AG09309 (cell line): ENCODE results near the gene GTF3C2.
A peak's percentile ranks its signal among the peaks of the same experiment; 100 is the strongest.

Experiments
- DNase-seq: peaks from one replicate; pipeline ENCODE4 v3.0.0-alpha.2; 2010; ENCODE audit warnings: low read depth
- H3K4me3 ChIP-seq: 2 replicates; pipeline ENCODE4 v1.5.1; 2011; ENCODE audit warnings: mild to moderate bottlenecking, low read depth, low read length, moderate library complexity; ENCODE audit not compliant: control insufficient read depth
- TF ChIP-seq, protein P1 (sequence below): IDR thresholded peaks from 2 replicates; pipeline ENCODE4 v1.5.1; 2011; ENCODE audit warnings: mild to moderate bottlenecking, low read depth, low read length, inconsistent platforms; ENCODE audit not compliant: insufficient read depth, control insufficient read depth; ENCODE audit errors: missing control alignments

GTF3C2 gene

DNA sequence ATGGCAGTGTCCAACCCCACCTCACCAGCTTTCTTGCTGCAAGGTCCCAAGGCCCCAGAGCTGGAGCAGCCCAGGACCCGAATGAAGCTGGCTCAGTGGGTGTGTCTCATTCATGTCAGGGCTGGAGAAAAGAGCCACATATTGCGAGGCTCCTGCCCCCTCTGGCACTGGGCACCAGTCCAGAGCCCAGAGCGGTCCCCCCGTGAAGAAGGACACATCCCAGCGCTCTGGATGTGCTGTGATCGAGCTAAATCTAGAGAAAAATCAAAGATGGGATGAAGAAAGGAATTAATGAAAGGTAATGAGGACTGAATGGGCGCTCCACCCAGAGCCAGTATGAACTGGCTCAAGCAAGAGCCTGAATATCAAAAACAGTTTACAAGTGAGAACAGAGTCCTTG, 20.4 kb downstream of the GTF3C2 start:
- TF ChIP-seq, protein P1, sequence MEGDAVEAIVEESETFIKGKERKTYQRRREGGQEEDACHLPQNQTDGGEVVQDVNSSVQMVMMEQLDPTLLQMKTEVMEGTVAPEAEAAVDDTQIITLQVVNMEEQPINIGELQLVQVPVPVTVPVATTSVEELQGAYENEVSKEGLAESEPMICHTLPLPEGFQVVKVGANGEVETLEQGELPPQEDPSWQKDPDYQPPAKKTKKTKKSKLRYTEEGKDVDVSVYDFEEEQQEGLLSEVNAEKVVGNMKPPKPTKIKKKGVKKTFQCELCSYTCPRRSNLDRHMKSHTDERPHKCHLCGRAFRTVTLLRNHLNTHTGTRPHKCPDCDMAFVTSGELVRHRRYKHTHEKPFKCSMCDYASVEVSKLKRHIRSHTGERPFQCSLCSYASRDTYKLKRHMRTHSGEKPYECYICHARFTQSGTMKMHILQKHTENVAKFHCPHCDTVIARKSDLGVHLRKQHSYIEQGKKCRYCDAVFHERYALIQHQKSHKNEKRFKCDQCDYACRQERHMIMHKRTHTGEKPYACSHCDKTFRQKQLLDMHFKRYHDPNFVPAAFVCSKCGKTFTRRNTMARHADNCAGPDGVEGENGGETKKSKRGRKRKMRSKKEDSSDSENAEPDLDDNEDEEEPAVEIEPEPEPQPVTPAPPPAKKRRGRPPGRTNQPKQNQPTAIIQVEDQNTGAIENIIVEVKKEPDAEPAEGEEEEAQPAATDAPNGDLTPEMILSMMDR: no peak
- no peak for DNase-seq
- no peak overlapping the region for H3K4me3 ChIP-seq

DNA sequence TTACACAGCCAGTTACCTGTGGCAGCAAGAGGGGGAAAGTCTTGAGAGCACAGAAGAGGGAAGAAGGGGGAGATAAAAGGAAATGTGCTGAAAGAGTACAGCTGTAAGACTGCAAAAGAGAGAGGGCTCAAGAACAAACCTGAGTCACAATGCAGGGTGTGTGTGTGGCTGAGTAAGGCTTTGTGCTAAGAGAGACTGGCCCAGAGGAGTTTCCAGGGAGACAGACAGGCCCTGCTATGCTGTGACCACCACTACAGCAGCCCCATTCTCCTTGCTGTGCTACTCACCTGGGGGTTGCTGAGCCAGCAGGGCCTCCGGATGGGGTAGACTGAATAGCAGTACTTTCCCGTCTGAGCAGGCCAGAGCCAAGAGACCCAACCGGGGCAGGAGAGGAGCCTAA, 21.3 kb downstream of the GTF3C2 start:
- H3K4me3 ChIP-seq: no peak overlapping the region
- DNase-seq: no peak
- TF ChIP-seq, protein P1: no peak

DNA sequence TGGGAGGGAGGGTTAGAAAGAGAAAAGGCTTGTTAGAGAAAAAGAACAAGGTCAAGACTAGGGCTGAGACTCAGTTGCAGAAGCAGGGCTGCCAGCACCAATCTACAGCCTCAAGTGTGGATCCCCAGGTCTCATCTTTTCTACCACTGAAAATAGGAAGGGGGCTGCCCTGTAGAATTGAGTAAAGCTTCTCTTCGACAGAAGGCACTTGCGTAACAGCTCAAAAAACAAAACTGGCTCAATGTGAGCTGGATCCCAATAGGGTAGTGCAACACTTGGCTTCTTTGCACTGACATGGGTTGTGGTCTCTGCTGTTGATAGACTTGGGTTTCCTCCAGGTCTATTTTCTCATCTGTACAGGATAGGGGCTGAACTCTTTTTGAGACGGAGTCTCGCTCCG, 31.8 kb downstream of the GTF3C2 start:
- no peak for DNase-seq
- TF ChIP-seq, protein P1: no peak
- no peak overlapping the region for H3K4me3 ChIP-seq

DNA sequence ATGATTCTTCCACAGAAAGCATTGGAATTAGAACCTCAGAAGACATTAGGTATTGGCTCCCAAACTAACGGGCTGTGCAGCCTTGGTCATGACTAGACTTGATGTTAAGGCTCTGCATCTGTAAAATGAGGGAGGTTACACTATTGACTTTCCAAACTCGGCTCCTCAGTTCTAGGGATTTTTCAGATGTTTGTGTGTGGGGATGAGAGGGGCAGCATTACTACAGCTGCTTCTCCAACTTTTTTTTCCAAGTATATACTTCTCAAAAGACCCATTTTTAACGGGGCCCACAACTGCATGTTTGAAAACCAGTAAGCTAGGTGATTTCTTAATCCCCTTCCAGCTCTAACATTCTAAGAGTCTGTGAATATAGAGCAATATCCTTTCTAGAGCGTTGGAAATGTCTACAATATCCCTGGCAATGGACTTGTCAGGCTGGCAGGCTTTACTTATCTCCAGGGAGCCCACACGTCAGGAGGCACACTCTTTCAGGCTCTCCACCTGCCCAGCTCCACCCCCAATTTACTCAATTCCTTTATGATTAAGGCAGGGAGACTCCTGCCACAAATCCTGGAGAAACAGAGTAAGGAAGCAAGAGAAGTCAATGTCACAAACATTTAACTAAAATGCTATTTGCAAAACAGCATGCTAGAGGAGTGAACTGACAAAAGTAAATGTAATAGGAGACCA, 32.8 kb downstream of the GTF3C2 start:
- peak overlapping the region; percentile 83 for H3K4me3 ChIP-seq
- TF ChIP-seq, protein P1: no peak
- no peak for DNase-seq

DNA sequence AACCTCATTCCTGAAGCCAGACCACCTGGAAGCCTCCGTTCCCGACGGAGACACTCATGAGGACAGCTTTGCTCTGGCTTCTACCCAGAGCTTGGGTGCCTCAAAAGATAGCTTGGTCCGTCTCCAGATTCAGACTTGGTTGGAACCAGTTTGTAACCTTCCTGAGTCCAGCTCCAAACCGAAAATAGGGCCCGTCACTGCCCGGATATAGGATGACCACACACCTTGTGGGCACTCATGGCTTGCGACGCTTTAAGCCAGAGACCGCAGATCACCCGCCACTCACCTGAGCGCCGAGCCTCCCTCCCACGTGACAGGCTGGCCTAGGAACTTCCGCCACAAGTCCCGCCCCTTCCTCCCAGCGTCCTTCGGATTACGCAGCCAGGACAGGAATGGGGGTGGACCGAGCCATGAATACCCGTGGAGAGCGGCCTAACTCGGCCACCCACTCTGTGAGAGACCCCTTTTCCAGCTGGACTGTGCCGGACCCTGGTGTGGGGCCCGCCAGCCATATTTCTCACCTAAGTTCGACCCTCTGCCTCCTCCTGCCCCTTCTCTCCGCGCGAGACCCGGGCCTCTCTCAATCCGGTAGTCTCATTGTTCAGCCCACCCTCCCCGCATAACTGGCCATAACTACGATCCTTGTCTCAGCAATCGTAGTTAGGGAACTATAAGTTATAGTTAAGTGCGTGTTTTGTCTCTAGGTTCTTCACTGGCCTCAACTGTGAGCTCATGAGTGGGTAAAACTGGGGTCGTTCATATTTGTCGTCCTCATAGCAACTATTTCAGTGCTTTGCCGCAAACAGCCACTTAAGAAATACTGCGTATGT, 33.6 kb downstream of the GTF3C2 start, which contains the start of gene MPV17:
TSS of gene MPV17 (minus strand) at position 332 of the 830 bp plus-strand sequence. CDS start 580 bp downstream, outside the sequence.
- TF ChIP-seq, protein P1: no peak
- DNase-seq: peak; percentile 71
- H3K4me3 ChIP-seq: peak within 1 kb of the TSS; percentile 83

DNA sequence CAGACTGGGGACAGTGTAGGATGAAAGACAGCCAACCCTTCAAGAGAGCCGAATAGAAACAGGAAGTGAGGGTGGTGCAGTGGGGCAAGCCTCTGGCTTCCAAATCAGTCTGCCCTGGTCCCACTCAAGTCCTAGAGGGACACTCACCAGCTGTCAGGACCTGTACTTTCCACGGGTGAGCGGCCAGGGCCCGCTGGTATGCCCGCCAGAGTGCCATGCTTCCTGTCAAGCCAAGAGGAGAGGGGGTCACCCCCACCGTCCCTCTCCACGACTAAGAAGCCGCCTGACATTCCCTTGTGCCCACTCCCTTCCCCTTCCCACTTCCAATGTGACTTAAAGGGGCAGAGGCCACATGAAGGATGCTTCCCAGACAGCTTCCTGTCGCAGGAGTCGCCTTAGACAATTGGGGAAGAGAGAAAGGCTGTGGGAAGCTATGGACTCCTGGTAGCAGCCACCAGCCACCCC, 34.2 kb downstream of the GTF3C2 start:
- no peak for DNase-seq
- TF ChIP-seq, protein P1: no peak
- peak overlapping the region; percentile 83 for H3K4me3 ChIP-seq
